Activated CD8-positive, alpha-beta memory T cell treated with anti-CD3 and anti-CD28 coated beads for 4 hours (primary cell): ENCODE results near the gene B3GNT9.

Experiments
- DNase-seq, 2 donors: peaks; one replicate each; pipeline ENCODE4 v3.0.0-alpha.2; 2020; ENCODE audit warnings: low read depth in 2 of 2

B3GNT9 gene

DNA sequence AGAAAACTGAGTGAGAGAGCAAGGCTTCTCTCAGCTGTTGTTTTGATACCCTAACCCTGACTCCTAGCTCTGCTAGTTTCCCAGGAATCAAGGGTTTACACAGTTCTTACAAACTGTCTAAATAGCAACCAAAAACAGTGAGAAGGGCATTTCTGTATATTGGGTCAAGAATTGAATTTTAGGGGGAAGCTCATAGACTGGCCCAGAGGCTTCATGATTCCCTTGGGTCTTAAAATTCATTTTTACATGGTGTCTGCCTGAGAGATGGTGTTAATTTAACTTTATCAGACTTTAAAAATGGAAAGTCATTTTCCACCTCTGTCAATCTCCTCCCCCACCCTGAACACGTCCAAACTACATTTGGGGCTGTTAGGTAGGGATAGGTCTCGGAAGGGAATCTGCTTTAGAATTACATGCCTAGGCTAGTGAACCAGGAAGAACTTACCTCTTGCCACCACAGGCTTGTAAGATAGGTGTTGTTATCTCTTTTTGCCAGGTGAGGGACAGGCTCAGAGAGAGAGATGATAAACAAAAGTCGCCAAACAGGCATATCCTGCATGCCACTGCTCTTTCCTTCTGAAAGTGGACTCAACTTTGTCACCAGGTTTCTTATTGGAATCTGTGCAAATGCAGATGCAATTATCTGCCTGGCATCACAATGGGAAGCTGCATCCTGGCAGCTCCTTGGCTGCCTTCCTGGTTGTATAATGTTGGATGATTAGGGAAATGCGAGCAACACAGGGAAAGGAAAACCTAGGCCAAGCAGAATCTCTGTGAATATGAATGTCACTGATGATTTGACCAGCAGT, 38.0 kb downstream of the B3GNT9 start:
- no peak for DNase-seq

DNA sequence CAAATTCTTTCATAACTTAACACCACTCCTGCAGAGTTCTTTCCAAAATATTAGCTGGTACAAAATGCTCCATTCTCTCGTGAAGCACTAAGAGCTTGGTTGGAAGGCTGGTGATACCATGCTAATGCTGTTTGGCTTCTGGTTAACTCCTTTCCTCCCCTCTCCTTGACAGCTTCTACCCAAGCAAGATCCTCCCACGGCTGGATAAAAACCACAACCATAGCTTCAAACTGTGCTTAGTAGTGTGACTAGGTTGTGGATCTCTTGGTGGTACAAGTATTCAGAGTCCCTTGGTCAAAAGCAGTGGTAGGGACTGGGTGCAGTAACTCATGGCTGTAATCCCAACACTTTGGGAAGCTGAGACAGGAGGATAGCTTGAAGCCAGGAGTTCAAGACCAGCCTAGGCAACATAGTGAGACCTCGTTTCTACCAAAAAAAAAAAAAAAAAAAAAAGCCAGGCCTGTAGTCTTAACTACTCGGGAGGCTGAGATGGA, 38.8 kb downstream of the B3GNT9 start:
- DNase-seq = no peak

DNA sequence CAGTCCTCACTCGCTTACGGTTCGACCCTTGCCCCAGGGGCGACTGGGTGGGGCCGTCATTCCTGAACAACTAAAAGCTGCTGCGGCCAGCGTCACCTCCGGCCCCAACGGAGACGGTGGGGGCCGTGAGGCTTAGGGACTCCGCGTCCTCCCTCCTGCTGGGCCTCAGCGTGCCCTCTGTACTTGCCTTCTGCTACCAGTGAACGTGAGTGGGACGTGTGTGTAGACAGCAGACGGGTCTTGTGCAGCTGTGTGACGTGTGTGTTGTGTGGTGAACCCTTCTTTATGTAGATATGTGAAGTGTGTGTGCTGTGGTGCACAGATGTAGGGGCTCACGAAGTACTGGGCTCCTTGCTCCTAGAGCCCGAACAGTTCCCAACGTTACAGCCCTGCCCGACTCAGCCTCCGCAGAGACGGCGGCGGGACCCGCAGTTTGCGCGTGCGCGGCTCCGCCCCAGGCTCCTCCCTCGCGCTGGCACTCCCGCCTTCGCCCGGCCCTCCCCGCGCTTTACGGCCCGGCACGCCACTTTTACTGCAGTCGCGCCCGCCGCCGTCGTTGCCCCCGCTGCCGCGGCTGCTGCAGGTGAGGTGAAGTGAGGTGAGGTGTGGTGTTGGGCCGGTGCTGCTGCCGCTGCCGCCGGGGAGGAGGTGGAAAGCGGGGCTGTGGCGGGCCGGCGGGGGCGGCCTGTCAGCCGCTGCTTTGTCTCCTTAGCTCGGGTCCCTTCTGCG, 41.2 kb downstream of the B3GNT9 start, which contains the start of gene PHAF1:
PHAF1 (plus strand) TSS at position 535 of the 729 bp plus-strand sequence. CDS start 235 bp downstream, outside the sequence.
- DNase-seq = peak; percentile 91

DNA sequence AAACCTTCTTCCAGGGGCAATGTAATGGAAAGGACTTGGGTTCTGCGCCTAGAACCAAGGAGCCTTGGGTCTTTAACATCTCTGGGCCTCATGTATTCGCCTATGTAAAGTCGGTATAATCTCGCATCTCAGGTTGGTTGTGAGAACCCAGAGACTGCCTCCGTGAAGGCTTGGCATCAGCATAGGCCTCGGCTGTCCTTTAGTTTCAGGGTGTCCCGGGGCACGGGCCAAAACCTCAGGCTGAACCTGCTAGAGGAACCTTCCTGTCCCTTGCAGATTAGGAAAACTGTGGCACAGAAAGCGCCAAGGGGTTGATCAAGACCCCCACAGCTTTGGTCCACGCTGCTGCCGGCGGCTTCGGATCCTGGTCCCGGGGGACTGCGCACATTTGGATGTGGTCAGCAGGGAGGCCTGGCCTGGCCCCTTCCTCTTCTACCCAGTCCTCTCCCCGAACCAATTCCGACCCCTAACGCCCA, 41.8 kb downstream of the B3GNT9 start:
- DNase-seq = no peak

DNA sequence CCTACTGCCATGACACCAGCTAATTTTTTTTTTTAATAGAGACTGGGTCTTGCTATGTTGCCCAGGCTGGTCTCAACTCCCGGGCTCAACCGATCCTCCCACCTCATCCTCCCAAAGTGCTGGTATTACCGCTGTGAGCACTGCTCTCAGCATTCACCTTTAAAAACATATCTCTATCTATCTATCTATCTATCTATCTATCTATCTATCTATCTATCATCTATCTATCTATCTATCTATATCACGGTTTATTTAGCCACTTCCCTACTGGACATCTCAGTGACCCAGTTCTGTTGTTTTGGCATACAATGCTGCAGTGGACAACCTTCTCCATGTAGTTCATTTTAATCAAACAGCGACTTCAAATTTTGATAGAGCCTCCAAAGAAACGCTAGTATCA, 42.3 kb downstream of the B3GNT9 start:
- DNase-seq = no peak

DNA sequence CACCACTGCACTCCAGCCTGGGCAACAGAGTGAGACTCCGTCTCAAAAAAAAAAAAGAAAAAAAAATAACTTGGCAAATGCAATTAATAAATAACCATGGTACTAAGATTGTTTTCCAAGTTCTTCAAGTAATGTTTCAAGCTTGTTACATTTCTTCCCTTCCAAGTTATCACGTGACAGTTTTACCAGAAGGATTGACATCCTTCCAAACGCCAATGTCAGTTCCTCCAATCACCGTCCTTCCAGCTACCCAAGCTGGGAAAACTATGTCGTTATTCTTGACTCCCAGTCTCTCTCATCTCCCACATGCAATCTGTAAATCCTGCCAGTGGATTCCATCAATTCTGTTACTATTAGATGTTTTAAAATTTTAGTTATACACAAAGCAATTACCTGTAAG, 44.9 kb downstream of the B3GNT9 start:
- no peak for DNase-seq

DNA sequence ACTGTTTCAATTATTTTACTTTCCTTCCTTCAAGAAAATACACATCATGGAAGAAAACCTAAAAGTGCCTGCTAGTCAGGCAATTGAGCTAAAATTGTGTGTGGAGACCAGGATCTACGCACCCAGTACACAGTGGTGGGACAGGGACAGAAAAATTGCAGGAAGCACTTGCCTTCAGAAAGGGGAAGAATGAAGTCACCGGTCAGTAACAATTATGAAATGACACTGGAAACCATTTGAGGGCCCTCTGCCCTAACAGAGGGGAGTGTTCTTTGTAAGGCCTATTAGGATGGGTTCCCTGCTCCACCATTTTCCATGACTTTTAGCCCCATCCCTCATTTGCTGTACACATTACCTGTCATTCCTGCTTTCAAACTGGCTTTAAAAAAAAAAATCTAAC, 45.6 kb downstream of the B3GNT9 start:
- no peak for DNase-seq

DNA sequence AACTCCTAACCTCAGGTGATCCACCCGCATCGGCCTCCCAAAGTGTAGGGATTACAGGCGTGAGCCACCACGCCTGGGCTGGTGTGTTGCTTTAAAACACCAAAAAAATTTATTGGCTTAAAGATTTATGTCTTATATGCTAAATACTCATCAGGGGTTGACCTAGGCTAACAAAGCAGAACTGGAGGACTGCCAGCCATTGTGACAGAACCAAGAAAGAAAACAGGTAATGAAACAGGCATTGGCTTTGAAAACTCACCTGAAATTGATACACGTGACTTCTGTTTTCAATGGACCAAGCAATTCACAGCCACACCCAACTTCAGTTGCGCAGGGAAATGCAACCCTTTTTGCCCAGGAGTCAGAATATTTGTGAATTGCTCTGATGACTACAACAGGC, 46.0 kb downstream of the B3GNT9 start:
- no peak for DNase-seq

DNA sequence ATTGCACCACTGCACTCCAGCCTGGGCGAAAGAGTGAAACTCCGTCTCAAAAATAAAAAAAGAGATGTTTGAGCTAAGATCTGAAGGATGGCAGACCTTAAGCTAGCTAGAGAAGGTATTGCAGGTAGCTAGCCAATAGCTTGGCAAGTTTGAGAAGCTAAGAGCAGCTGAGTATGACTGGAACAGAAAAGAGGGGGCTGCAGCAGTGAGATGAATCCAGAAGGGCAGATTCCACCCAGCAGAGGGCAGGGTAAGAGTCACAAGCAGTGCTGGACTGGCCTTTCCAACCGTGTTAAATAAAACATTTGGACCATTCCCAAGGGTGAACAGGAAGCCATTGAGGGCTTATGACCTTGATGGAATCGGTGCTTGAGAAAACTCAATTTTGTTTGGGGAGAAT, 46.7 kb downstream of the B3GNT9 start:
- no peak for DNase-seq

DNA sequence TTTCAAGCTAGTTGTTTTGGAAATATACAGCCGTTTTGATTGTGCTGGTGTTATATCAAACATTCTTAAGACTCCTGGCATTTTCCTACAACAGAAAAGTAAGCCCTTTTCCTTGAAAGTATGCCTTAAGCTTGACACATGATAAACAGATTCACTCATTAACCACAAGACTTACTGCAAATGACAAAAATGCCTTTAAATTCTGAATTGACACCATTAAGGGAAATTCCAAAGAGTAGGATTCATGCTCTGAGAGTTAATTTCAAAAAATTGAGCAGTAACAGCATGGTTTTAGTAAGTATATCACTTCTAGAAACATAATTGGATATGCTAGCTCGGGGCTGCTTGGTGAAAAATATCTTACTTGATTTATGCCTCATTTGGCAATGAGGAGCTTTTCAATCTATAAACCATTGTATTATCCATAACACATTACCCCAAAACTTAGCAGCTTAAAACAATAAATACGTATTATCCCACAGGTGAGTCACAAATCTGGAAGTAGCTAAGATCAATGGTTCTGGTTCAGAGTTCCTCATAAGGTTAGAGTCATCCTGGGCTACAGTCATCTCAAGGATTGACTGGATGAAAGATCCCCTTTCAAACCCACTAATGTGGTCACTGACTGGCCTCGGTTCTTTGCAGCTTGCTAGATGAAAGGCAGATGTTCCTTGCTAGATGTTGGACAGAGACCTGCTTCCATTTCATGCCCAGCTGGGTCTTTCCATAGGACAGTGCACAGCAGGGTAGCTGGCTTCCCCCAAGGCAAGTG, 49.3 kb downstream of the B3GNT9 start:
- DNase-seq = no peak

DNA sequence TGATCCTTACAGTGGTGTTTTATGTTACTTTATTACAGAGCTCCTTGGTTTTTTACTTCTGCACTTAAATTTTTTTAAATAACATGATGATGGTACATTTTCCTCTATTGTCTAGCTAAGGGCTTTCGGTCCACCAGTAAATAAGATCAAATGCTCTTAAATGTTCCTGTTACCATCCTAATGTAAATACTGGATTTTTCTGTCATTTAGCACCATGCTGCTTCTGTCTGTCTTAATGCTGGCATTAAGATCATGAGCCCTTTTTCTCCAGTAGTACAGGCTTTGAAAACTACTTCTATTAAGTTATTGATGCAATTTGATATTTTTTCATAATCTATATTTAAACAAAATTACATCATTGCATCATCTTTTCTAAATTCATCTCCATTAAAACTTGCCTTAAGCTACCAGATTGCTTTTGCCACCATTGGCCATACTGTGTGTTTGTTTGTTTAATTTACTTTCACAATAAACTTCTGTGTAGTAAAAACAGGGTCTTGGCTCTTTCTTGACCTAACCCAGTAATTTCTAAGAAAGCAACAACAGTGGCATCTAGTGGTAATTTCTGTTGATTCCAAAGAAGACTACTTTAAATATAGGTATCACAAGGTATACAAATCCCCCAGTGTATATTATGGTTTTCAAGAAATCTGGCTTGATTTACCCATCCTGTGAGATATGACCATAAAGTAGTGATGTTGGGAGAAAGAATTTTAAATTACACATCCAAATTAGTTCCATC, 50.1 kb downstream of the B3GNT9 start:
- no peak for DNase-seq

DNA sequence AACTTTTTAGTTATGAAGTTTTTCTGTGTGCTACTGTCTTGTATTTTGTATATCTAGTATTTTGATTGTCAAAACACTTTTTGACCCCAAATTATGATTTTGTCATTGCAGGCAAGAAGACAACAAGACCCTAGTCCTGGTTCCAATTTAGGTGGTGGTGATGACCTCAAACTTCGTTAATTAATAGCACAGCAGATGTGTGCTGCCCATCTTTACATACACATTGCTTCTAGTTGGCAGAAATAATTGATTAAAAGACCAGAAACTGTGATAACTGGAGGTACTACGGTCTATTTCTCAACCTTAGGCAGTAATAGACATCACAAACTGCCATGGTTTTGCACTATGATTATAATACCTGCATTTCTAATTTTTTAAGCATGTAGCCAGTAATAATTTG, 52.2 kb downstream of the B3GNT9 start:
- no peak for DNase-seq
